GM18511 (cell line): ENCODE data around the gene TMEM190.
A peak's percentile ranks its signal among the peaks of the same experiment; 100 is the strongest.
"Not testable (repeated sequence)": the region's sequence is repeated elsewhere in the genome, so short reads cannot be mapped to it uniquely, and the experiment has no call there.

Experiments used
- ATAC-seq: cut with Tn5 transposase; IDR thresholded peaks from one replicate; pipeline ENCODE4 v1.9.1; 2021; ENCODE audit warnings: mild to moderate bottlenecking, moderate library complexity; ENCODE audit not compliant: unreplicated experiment

TMEM190 gene

GRCh38 chr19:55376241-55376933 lies at the start of gene TMEM190:
TMEM190 (plus strand) TSS chr19:55376826; CDS start chr19:55376854, 28 bp downstream.
- ATAC-seq, result no peak

- not testable (repeated sequence) for ATAC-seq
These were observed 47.8 kb upstream of the TMEM190 start for GRCh38 chr19:55328774-55329318.

GRCh38 chr19:55329791-55330190 lies 46.8 kb upstream of the TMEM190 start:
- ATAC-seq, result not testable (repeated sequence)

GRCh38 chr19:55333870-55334269 lies 42.8 kb upstream of the TMEM190 start:
- ATAC-seq, result no peak

GRCh38 chr19:55336101-55336500 lies 40.5 kb upstream of the TMEM190 start:
- no peak for ATAC-seq

GRCh38 chr19:55339105-55339888 lies 37.3 kb upstream of the TMEM190 start, which contains the start of gene KMT5C:
KMT5C (plus strand) TSS chr19:55339876; CDS start chr19:55341937, 2,061 bp downstream.
- ATAC-seq, result peak; percentile 87

GRCh38 chr19:55339889-55340783 lies 36.5 kb upstream of the TMEM190 start:
- no peak for ATAC-seq

- ATAC-seq, result no peak
These were observed 35.9 kb upstream of the TMEM190 start for GRCh38 chr19:55340784-55341147.

GRCh38 chr19:55341171-55341588 lies 35.4 kb upstream of the TMEM190 start:
- no peak for ATAC-seq

- ATAC-seq, result no peak
These were observed 34.8 kb upstream of the TMEM190 start for GRCh38 chr19:55341595-55342531.

- no peak for ATAC-seq
These were observed 32.2 kb upstream of the TMEM190 start for GRCh38 chr19:55344444-55344843.

- ATAC-seq, result no peak
These were observed 31.4 kb upstream of the TMEM190 start for GRCh38 chr19:55345101-55345817.

GRCh38 chr19:55345818-55346724 lies 30.6 kb upstream of the TMEM190 start:
- ATAC-seq, result no peak

GRCh38 chr19:55346725-55347441 lies 29.7 kb upstream of the TMEM190 start:
- ATAC-seq, result no peak

- ATAC-seq, result no peak
These were observed 29.1 kb upstream of the TMEM190 start for GRCh38 chr19:55347442-55348009.

GRCh38 chr19:55348317-55349034 lies 28.1 kb upstream of the TMEM190 start:
- no peak for ATAC-seq
